ENCODE data around the gene SLC4A3. TPM values are rescaled to one million over a fixed set of nuclear protein-coding genes. Genes with fewer than 3 reads are reported as not detected.
"Not testable (repeated sequence)": the region's sequence is repeated elsewhere in the genome, so short reads cannot be mapped to it uniquely, and the experiment has no call there.

Gene SLC4A3
- total RNA-seq, 1 donor from 2014 or later: not detected

DNA sequence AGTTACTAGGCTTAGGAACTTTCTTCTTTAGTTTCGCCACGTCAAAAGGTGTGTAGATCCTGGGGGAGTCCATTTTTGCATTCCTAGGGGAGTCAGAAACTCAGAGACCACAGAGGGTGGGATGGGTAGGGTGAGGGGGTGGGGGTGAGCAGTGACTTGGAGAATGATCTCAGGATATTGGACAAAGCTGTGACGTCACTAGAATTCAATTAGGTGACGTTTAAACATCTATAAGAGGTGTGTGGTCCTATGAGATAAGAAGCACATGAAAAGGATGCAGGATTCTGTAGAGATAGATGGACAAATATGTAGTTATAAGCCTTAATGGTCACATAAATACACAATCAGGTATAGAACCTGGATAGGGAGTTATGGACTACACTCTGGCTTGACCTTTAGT is 21.5 kb downstream of the SLC4A3 start:
- no peak overlapping the region for H3K27ac Mint-ChIP-seq
- peaks cover 27% of the 10 kb centered on the region for H3K27me3 Mint-ChIP-seq (ENCODE audit: insufficient read depth)
- intact Hi-C loops (cut with micrococcal nuclease): no loop called here
- no peaks in the 10 kb centered on the region for H3K4me1 Mint-ChIP-seq (ENCODE audit: low read depth)
- no peak overlapping the region for H3K4me3 Mint-ChIP-seq
- no peak for DNase-seq (ENCODE audit: low spot score)
- H3K9me3 Mint-ChIP-seq: no peaks in the 10 kb centered on the region
- no peaks in the 10 kb centered on the region for H3K36me3 Mint-ChIP-seq (ENCODE audit: low read depth)

DNA sequence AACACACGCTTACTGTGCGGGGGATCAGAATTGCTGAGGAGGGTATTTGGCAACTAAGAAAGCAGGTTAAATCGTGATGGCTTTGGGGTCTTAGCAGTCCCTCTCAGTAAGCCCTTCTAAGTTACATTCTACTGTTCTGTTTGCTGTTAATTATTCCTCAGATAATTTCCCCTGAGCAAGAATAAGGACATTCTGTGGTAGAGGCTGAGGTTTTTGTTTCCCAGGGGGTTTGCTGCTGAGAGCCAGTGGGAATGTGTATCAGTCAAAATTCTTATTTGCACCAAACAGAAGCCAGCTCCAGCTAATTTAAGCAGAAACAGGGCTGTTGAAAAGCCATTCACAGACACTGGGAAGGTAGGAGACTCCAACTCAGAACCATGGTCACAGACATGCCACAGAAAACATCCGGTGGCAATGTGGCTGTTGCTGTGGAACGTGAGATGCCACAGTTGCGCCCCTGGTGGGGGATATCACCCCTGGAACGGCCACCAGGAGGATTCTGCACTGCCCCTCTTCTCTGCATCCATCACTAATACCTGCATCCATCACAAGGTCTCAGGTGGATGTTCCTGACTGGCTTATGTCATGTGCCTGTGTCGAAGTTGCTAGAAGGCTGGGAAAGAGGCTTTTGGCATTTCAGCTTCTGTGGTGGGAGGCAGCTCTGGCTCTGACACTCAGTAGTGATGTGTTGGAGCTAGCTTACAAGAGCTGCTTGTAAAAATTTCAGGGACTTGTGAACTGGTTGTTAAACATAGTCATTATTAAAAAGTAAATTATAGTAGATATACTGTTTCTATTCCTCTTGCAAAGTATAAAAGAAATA is 23.2 kb downstream of the SLC4A3 start:
- no peak overlapping the region for H3K27ac Mint-ChIP-seq
- H3K27me3 Mint-ChIP-seq (ENCODE audit: insufficient read depth): peaks cover 31% of the 10 kb centered on the region
- intact Hi-C loops (cut with micrococcal nuclease): no loop called here

DNA sequence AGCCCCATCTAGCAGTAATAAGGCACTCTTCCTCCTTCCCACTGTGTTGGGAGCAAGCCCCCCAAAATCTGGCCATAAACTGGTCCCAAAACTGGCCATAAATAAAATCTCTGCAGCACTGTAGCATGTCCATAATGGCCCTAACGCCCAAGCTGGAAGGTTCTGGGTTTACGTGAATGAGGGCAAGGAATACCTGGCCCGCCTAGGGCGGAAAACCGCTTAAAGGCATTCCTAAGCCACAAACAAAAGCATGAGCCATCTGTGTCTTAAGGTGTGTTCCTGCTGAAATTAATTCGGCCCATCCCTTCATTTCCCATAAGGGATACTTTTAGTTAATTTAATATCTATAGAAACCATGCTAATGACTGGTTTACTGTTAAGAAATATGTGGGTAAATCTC is 24.2 kb downstream of the SLC4A3 start:
- intact Hi-C loops (cut with micrococcal nuclease); DNase-seq (ENCODE audit: low spot score); H3K27ac Mint-ChIP-seq; H3K4me3 Mint-ChIP-seq; H3K4me1 Mint-ChIP-seq (ENCODE audit: low read depth); H3K36me3 Mint-ChIP-seq (ENCODE audit: low read depth); H3K9me3 Mint-ChIP-seq: not testable (repeated sequence)
- peaks cover 36% of the 10 kb centered on the region for H3K27me3 Mint-ChIP-seq (ENCODE audit: insufficient read depth)

More for the DNA sequence above, 23.2 kb downstream of the SLC4A3 start:
- no peaks in the 10 kb centered on the region for H3K4me1 Mint-ChIP-seq (ENCODE audit: low read depth)
- no peaks in the 10 kb centered on the region for H3K36me3 Mint-ChIP-seq (ENCODE audit: low read depth)
- H3K4me3 Mint-ChIP-seq: no peak overlapping the region
- no peak for DNase-seq (ENCODE audit: low spot score)
- H3K9me3 Mint-ChIP-seq: no peaks in the 10 kb centered on the region

DNA sequence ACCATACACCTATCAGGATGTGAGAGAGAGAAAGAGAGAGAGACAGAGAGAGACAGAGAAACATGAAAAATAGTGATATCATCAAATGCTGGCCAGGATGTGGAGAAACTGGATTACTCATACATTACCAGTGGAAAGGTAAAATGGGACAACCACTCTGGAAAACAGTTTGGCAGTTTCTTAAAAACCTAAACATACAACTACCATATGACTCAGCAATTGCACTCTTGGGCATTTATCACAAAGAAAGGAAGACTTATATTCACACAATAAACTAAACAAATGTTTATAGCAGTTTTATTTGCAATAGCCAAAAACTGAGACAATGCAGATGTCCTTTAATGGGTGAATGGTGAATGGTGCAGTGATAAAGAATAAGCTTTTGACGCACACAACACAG is 29.1 kb downstream of the SLC4A3 start:
- DNase-seq (ENCODE audit: low spot score): no peak
- intact Hi-C loops (cut with micrococcal nuclease): no loop called here
- Mint-ChIP-seq H3K9me3 (no peaks in the 10 kb centered on the region), H3K36me3 (ENCODE audit: low read depth) (no peaks in the 10 kb centered on the region), H3K27me3 (ENCODE audit: insufficient read depth) (peaks cover 29% of the 10 kb centered on the region), H3K27ac (no peak overlapping the region), H3K4me3 (no peak overlapping the region), H3K4me1 (ENCODE audit: low read depth) (no peaks in the 10 kb centered on the region)

DNA sequence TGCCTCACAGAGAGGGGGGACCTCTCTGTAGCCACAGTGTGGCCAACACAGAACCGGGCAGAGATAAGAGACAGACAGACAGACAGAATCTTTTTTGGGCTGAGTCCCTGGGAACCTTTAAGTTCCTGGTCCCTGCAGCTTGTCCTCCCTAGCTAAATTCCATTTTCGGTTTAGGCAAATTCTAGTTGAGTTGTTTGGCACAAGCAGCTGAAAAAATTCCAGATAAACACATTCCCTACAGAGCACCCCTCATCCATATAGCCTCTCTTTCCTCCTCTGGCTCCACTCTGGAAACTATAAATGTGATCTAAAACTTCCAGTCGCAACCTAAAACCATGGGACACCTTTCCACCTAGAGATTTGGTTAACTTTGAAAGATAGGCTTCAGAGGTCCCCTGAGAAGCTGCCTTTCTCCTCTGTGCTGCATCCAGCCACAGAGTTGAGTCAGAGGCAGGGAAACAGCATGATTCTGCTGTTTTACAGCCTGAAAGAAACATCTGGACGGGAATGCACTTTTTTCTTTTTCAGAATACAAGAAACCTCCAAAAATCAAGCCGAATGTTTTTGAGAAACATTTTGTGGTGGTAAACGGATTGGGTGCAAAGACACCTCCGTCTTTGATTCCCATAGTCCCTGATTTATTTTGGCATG is 30.9 kb downstream of the SLC4A3 start:
- no peak for DNase-seq (ENCODE audit: low spot score)
- Mint-ChIP-seq H3K4me3 (no peak overlapping the region), H3K9me3 (no peaks in the 10 kb centered on the region), H3K4me1 (ENCODE audit: low read depth) (no peaks in the 10 kb centered on the region), H3K36me3 (ENCODE audit: low read depth) (no peaks in the 10 kb centered on the region), H3K27ac (no peak overlapping the region), H3K27me3 (ENCODE audit: insufficient read depth) (peaks cover 22% of the 10 kb centered on the region)
- intact Hi-C loops (cut with micrococcal nuclease): no loop called here

DNA sequence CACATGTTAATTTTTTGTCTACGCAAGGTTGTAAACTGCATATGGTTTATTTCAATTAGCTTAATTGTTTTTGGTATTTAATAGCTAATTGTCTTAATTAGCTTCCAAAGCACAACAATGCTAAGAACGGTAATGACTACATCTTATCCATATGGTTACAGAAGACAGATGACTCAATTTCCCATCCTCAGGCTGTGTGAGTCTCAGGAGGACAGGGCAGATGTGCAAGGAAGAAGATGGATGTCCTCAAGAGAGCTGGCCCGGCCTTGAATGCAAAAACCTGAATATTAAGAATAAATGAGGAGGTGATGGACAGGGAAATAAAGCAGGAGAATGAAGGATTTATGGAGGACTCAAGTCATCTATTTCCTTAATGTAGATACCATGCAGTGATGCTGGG is 31.4 kb downstream of the SLC4A3 start:
- no peaks in the 10 kb centered on the region for H3K36me3 Mint-ChIP-seq (ENCODE audit: low read depth)
- no peak overlapping the region for H3K4me3 Mint-ChIP-seq
- no peak overlapping the region for H3K27ac Mint-ChIP-seq
- peaks cover 17% of the 10 kb centered on the region for H3K27me3 Mint-ChIP-seq (ENCODE audit: insufficient read depth)
- no peak for DNase-seq (ENCODE audit: low spot score)
- no peaks in the 10 kb centered on the region for H3K9me3 Mint-ChIP-seq
- no peaks in the 10 kb centered on the region for H3K4me1 Mint-ChIP-seq (ENCODE audit: low read depth)
- intact Hi-C loops (cut with micrococcal nuclease): no loop called here

DNA sequence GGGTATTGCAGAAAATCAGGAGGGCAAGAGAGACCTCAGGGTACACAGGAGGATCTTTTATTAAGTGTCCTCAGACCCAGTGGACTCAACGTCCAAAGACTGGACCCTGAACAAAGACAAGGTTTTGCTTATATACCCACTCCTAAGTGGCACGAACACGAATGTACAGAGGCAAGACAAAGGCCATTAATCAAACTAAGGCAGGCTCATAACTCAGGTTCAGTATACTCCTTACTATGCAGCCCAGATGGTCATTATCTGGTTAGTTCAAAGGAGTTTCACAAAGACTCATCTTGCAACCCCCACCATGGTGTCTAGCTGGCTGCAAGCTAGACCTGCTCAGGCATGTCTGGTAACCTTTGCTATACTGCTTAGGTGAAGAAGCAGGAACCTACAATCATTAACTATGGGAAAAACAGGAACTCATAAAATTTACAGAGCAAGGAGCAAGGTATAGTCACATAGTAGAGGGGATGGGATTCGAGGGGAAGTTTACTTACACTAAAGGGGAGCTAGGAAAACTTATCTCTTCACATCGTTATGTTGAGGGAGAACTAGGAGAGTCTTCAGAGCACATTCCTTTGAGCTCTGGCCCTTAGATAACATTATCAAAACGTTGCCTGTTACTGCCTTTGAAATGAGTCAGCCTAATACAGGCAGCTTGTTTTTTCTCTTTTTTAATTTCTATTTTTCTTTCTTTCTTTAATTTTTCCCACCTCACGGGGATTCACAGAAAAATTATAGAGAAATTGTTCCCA is 33.9 kb downstream of the SLC4A3 start:
- Mint-ChIP-seq H3K9me3 (no peaks in the 10 kb centered on the region), H3K4me1 (ENCODE audit: low read depth) (no peaks in the 10 kb centered on the region), H3K4me3 (no peak overlapping the region), H3K27me3 (ENCODE audit: insufficient read depth) (peaks cover 15% of the 10 kb centered on the region), H3K36me3 (ENCODE audit: low read depth) (no peaks in the 10 kb centered on the region), H3K27ac (no peak overlapping the region)
- DNase-seq (ENCODE audit: low spot score): no peak
- intact Hi-C loops (cut with micrococcal nuclease): no loop called here

DNA sequence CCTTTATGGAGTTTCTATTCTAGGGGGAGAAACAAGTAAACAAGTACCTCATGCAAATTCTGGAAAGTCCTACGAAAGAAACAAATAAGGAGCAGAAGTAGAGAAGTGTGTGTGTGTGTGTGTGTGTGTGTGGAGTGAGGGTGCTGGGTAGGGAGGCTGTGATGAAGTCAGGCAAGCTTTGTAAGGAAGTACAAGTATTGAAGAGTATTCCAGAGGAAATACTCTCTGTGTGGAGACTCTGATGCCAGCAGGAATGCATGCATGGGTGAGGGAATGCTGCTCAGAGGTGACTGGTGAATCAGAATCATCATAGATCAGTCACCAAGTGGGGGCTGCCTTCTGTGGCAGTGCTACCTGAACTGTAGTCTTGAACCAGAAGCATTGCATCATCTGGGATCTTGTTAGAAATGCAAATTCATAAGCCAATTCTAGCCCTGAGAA is 34.5 kb downstream of the SLC4A3 start:
- intact Hi-C loops (cut with micrococcal nuclease): no loop called here

DNA sequence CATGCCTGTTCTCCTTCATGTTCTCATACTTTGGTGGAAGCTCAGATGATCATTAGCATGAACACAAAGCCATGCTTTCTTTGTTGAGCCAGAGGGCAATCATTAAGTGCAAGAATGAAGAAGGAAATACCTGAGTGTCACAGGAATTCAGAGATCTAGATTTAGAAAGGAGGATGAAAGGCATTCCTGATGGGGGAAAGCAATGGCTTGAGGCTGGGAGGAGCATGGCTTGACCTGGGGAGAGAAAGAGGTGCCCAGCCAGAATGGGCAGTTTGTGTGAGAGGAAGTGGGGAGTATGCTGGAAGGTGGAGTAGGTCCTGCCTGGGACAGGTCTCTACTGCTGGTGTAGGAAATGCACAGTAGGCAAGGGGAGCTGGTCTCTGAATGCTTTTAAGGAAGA is 35.1 kb downstream of the SLC4A3 start:
- H3K4me3 Mint-ChIP-seq: no peak overlapping the region
- H3K27ac Mint-ChIP-seq: peak overlapping the region; percentile 8
- H3K4me1 Mint-ChIP-seq (ENCODE audit: low read depth): no peaks in the 10 kb centered on the region
- no peaks in the 10 kb centered on the region for H3K9me3 Mint-ChIP-seq
- intact Hi-C loops (cut with micrococcal nuclease): no loop called here
- H3K36me3 Mint-ChIP-seq (ENCODE audit: low read depth): no peaks in the 10 kb centered on the region
- no peak for DNase-seq (ENCODE audit: low spot score)
- peaks cover 14% of the 10 kb centered on the region for H3K27me3 Mint-ChIP-seq (ENCODE audit: insufficient read depth)

More for the DNA sequence above, 34.5 kb downstream of the SLC4A3 start:
- Mint-ChIP-seq H3K4me3 (no peak overlapping the region), H3K36me3 (ENCODE audit: low read depth) (no peaks in the 10 kb centered on the region), H3K9me3 (no peaks in the 10 kb centered on the region), H3K4me1 (ENCODE audit: low read depth) (no peaks in the 10 kb centered on the region), H3K27ac (no peak overlapping the region), H3K27me3 (ENCODE audit: insufficient read depth) (peaks cover 19% of the 10 kb centered on the region)
- DNase-seq (ENCODE audit: low spot score): no peak

DNA sequence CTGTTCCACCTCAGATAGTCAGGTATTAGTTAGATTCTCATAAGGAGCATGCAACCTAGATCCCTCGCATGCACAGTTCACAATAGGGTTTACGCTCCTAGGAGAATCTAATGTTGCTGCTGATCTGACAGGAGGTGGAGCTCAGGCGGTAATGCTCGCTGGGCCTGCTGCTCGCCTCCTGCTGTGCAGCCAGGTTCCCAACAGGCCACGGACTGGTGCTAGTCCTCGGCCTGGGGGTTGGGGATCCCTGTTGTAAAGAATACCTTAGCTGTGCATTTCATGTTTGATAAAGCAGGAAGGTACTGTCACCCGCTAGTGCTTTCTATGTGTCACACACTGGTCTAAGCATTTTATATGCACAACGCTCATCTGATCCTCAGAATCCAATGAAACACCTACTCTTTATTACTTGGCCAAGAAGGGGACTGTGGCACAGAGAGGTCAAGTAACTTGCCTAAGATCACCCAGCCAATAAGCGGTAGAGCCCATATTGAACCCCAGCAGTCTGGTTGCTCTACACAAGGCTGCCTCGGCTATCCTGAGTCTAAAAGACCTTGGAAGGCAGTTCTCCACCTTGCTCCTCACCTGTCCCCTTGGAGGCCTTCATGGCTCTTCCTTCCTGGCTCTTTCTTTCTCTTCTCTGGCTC is 35.8 kb downstream of the SLC4A3 start:
- no peaks in the 10 kb centered on the region for H3K4me1 Mint-ChIP-seq (ENCODE audit: low read depth)
- no peak overlapping the region for H3K27ac Mint-ChIP-seq
- no peaks in the 10 kb centered on the region for H3K9me3 Mint-ChIP-seq
- H3K4me3 Mint-ChIP-seq: no peak overlapping the region
- peaks cover 14% of the 10 kb centered on the region for H3K27me3 Mint-ChIP-seq (ENCODE audit: insufficient read depth)
- DNase-seq (ENCODE audit: low spot score): no peak
- intact Hi-C loops (cut with micrococcal nuclease): no loop called here
- no peaks in the 10 kb centered on the region for H3K36me3 Mint-ChIP-seq (ENCODE audit: low read depth)

DNA sequence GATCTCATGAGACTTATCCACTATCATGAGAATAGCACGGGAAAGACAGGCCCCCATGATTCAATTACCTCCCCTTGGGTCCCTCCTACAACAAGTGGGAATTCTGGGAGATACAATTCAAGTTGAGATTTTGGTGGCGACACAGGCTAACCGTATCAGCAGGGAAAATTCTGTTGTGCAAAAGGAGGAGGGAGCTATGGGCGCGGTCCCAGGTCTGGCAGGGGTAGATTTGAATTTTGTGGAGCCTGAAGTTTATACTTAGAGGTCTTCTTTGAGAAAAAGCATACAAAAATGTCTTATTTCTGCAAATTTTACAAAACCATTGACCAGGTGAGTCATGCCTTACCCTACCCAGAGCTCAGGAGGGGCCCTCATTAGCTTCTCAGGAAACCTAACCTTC is 36.6 kb downstream of the SLC4A3 start:
- H3K36me3 Mint-ChIP-seq (ENCODE audit: low read depth): no peaks in the 10 kb centered on the region
- no peak overlapping the region for H3K4me3 Mint-ChIP-seq
- H3K9me3 Mint-ChIP-seq: no peaks in the 10 kb centered on the region
- intact Hi-C loops (cut with micrococcal nuclease): no loop called here
- H3K27me3 Mint-ChIP-seq (ENCODE audit: insufficient read depth): peaks cover 14% of the 10 kb centered on the region
- DNase-seq (ENCODE audit: low spot score): no peak
- H3K27ac Mint-ChIP-seq: no peak overlapping the region
- no peaks in the 10 kb centered on the region for H3K4me1 Mint-ChIP-seq (ENCODE audit: low read depth)

DNA sequence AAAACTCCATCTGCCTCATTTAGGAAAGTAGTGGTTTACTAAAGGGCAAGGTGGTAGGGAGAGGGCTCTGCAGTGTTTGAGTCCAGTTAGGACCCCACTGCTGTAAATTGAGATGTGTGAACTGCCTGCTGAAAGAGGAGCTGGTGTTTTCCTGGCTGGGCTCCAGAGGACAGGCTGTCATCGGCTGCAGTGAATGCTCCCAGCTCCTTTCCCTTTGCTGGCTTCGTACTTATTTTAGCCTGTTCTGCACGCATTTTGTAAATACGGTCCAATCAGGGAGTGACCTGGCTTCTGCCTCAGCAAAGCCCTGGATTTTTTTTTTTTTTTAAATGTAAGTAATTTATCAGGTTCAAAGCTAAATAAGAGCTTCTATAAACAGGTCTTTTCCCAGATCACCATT is 37.5 kb downstream of the SLC4A3 start:
- H3K4me1 Mint-ChIP-seq (ENCODE audit: low read depth): no peaks in the 10 kb centered on the region
- no peak overlapping the region for H3K4me3 Mint-ChIP-seq
- intact Hi-C loops (cut with micrococcal nuclease): no loop called here
- peaks cover 17% of the 10 kb centered on the region for H3K27me3 Mint-ChIP-seq (ENCODE audit: insufficient read depth)
- H3K27ac Mint-ChIP-seq: no peak overlapping the region
- DNase-seq (ENCODE audit: low spot score): no peak
- H3K36me3 Mint-ChIP-seq (ENCODE audit: low read depth): no peaks in the 10 kb centered on the region
- H3K9me3 Mint-ChIP-seq: no peaks in the 10 kb centered on the region
